ENCODE measurements around the gene ZCWPW2. TPM values are rescaled to one million over a fixed set of nuclear protein-coding genes. Genes with fewer than 3 reads are reported as not detected.

The ZCWPW2 gene
- 0.69 TPM for polyA plus RNA-seq
- long read RNA-seq, donor 1: 0 reads
- long read RNA-seq, donor 2: 0 reads
- long read RNA-seq, donor 3: 0 reads
- long read RNA-seq, donor 4: 0 reads
- long read RNA-seq, donor 5: 0 reads
- long read RNA-seq, donor 6: 0 reads
- long read RNA-seq, donor 7: 0 reads
- long read RNA-seq, donor 8: 0 reads
- long read RNA-seq, donor 9: 0 reads
- long read RNA-seq, donor 10: 0 reads
- long read RNA-seq, donor 11: 0 reads

GRCh38 chr3:28348629-28349468, at the start of gene ZCWPW2, which contains the start of gene AZI2:
TSS of gene ZCWPW2 (plus strand) at chr3:28348721. CDS start at chr3:28413069, 64,348 bp downstream.
TSS of gene AZI2 (minus strand) at chr3:28348824. CDS start at chr3:28340617, 8,207 bp downstream.
- Histone ChIP-seq H3K27ac (ENCODE audit: low read length) (peak within 1 kb of the TSS; percentile 98), H3K4me1 (ENCODE audit: control insufficient read depth, insufficient read depth, low read length) (peaks cover 7% of the 10 kb centered on the region), H3K27me3 (ENCODE audit: control insufficient read depth, insufficient read depth, low read length) (no peaks in the 10 kb centered on the region), H3K36me3 (ENCODE audit: control insufficient read depth, insufficient read depth, low read length) (peaks cover 3% of the 10 kb centered on the region), H3K4me3 (ENCODE audit: low read length) (peak within 1 kb of the TSS; percentile 78), H3K9me3 (ENCODE audit: control insufficient read depth, low read depth, low read length) (peaks cover 4% of the 10 kb centered on the region)
- no CpG with 5 or more reads among the region's 83 CpGs for WGBS (ENCODE audit: insufficient coverage, low lambda C conversion rate)
- DNase-seq: peak; percentile 97 to 98

GRCh38 chr3:28299705-28300104, 48.8 kb upstream of the ZCWPW2 start:
- 100% methylated on average over 1 of the region's 1 CpG for WGBS (ENCODE audit: insufficient coverage, low lambda C conversion rate)
- no peak overlapping the region for H3K27ac ChIP-seq (ENCODE audit: low read length)
- no peaks in the 10 kb centered on the region for H3K36me3 ChIP-seq (ENCODE audit: control insufficient read depth, insufficient read depth, low read length)
- no peaks in the 10 kb centered on the region for H3K27me3 ChIP-seq (ENCODE audit: control insufficient read depth, insufficient read depth, low read length)
- no peak for DNase-seq
- no peaks in the 10 kb centered on the region for H3K4me1 ChIP-seq (ENCODE audit: control insufficient read depth, insufficient read depth, low read length)
- no peak overlapping the region for H3K4me3 ChIP-seq (ENCODE audit: low read length)
- no peaks in the 10 kb centered on the region for H3K9me3 ChIP-seq (ENCODE audit: control insufficient read depth, low read depth, low read length)

- 94% methylated on average over 3 of the region's 5 CpGs for WGBS (ENCODE audit: insufficient coverage, low lambda C conversion rate)
- Histone ChIP-seq H3K4me3 (ENCODE audit: low read length) (no peak overlapping the region), H3K36me3 (ENCODE audit: control insufficient read depth, insufficient read depth, low read length) (no peaks in the 10 kb centered on the region), H3K27ac (ENCODE audit: low read length) (no peak overlapping the region), H3K4me1 (ENCODE audit: control insufficient read depth, insufficient read depth, low read length) (no peaks in the 10 kb centered on the region), H3K27me3 (ENCODE audit: control insufficient read depth, insufficient read depth, low read length) (no peaks in the 10 kb centered on the region), H3K9me3 (ENCODE audit: control insufficient read depth, low read depth, low read length) (no peaks in the 10 kb centered on the region)
- DNase-seq: no peak
These were observed 48.1 kb upstream of the ZCWPW2 start for GRCh38 chr3:28300345-28300962.

GRCh38 chr3:28301688-28302087, 46.8 kb upstream of the ZCWPW2 start:
- WGBS (ENCODE audit: insufficient coverage, low lambda C conversion rate): 90% methylated on average over 2 of the region's 4 CpGs
- H3K27me3 ChIP-seq (ENCODE audit: control insufficient read depth, insufficient read depth, low read length): no peaks in the 10 kb centered on the region
- H3K4me1 ChIP-seq (ENCODE audit: control insufficient read depth, insufficient read depth, low read length): no peaks in the 10 kb centered on the region
- no peak for DNase-seq
- no peak overlapping the region for H3K4me3 ChIP-seq (ENCODE audit: low read length)
- no peaks in the 10 kb centered on the region for H3K9me3 ChIP-seq (ENCODE audit: control insufficient read depth, low read depth, low read length)
- H3K36me3 ChIP-seq (ENCODE audit: control insufficient read depth, insufficient read depth, low read length): no peaks in the 10 kb centered on the region
- no peak overlapping the region for H3K27ac ChIP-seq (ENCODE audit: low read length)

GRCh38 chr3:28308196-28308595, 40.3 kb upstream of the ZCWPW2 start:
- no peaks in the 10 kb centered on the region for H3K27me3 ChIP-seq (ENCODE audit: control insufficient read depth, insufficient read depth, low read length)
- no peaks in the 10 kb centered on the region for H3K9me3 ChIP-seq (ENCODE audit: control insufficient read depth, low read depth, low read length)
- DNase-seq: no peak

GRCh38 chr3:28315711-28316110, 32.8 kb upstream of the ZCWPW2 start:
- no peak for DNase-seq
- no peak overlapping the region for H3K4me3 ChIP-seq (ENCODE audit: low read length)
- WGBS (ENCODE audit: insufficient coverage, low lambda C conversion rate): no CpG with 5 or more reads among the region's 1 CpG
- no peak overlapping the region for H3K27ac ChIP-seq (ENCODE audit: low read length)
- no peaks in the 10 kb centered on the region for H3K9me3 ChIP-seq (ENCODE audit: control insufficient read depth, low read depth, low read length)
- peaks cover 10% of the 10 kb centered on the region for H3K36me3 ChIP-seq (ENCODE audit: control insufficient read depth, insufficient read depth, low read length)
- no peaks in the 10 kb centered on the region for H3K4me1 ChIP-seq (ENCODE audit: control insufficient read depth, insufficient read depth, low read length)
- no peaks in the 10 kb centered on the region for H3K27me3 ChIP-seq (ENCODE audit: control insufficient read depth, insufficient read depth, low read length)

More at GRCh38 chr3:28308196-28308595, 40.3 kb upstream of the ZCWPW2 start:
- Histone ChIP-seq H3K27ac (ENCODE audit: low read length) (no peak overlapping the region), H3K36me3 (ENCODE audit: control insufficient read depth, insufficient read depth, low read length) (no peaks in the 10 kb centered on the region), H3K4me1 (ENCODE audit: control insufficient read depth, insufficient read depth, low read length) (no peaks in the 10 kb centered on the region), H3K4me3 (ENCODE audit: low read length) (no peak overlapping the region)
- 90% methylated on average over 3 of the region's 3 CpGs for WGBS (ENCODE audit: insufficient coverage, low lambda C conversion rate)

GRCh38 chr3:28316226-28316625, 32.3 kb upstream of the ZCWPW2 start:
- Histone ChIP-seq H3K4me3 (ENCODE audit: low read length) (no peak overlapping the region), H3K4me1 (ENCODE audit: control insufficient read depth, insufficient read depth, low read length) (no peaks in the 10 kb centered on the region), H3K9me3 (ENCODE audit: control insufficient read depth, low read depth, low read length) (no peaks in the 10 kb centered on the region), H3K27ac (ENCODE audit: low read length) (no peak overlapping the region), H3K27me3 (ENCODE audit: control insufficient read depth, insufficient read depth, low read length) (no peaks in the 10 kb centered on the region), H3K36me3 (ENCODE audit: control insufficient read depth, insufficient read depth, low read length) (peaks cover 12% of the 10 kb centered on the region)
- no peak for DNase-seq
- WGBS (ENCODE audit: insufficient coverage, low lambda C conversion rate): 100% methylated on average over 1 of the region's 2 CpGs

- 40% methylated on average over 1 of the region's 2 CpGs for WGBS (ENCODE audit: insufficient coverage, low lambda C conversion rate)
These were observed 31.0 kb upstream of the ZCWPW2 start for GRCh38 chr3:28317438-28318022.

GRCh38 chr3:28320981-28321380, 27.5 kb upstream of the ZCWPW2 start:
- Histone ChIP-seq H3K36me3 (ENCODE audit: control insufficient read depth, insufficient read depth, low read length) (peaks cover 30% of the 10 kb centered on the region), H3K27me3 (ENCODE audit: control insufficient read depth, insufficient read depth, low read length) (no peaks in the 10 kb centered on the region), H3K4me1 (ENCODE audit: control insufficient read depth, insufficient read depth, low read length) (no peaks in the 10 kb centered on the region), H3K27ac (ENCODE audit: low read length) (no peak overlapping the region), H3K4me3 (ENCODE audit: low read length) (no peak overlapping the region), H3K9me3 (ENCODE audit: control insufficient read depth, low read depth, low read length) (no peaks in the 10 kb centered on the region)
- no peak for DNase-seq

More at GRCh38 chr3:28317438-28318022, 31.0 kb upstream of the ZCWPW2 start:
- Histone ChIP-seq H3K27me3 (ENCODE audit: control insufficient read depth, insufficient read depth, low read length) (no peaks in the 10 kb centered on the region), H3K9me3 (ENCODE audit: control insufficient read depth, low read depth, low read length) (no peaks in the 10 kb centered on the region), H3K4me3 (ENCODE audit: low read length) (no peak overlapping the region), H3K27ac (ENCODE audit: low read length) (no peak overlapping the region), H3K4me1 (ENCODE audit: control insufficient read depth, insufficient read depth, low read length) (no peaks in the 10 kb centered on the region), H3K36me3 (ENCODE audit: control insufficient read depth, insufficient read depth, low read length) (peaks cover 14% of the 10 kb centered on the region)
- DNase-seq: peak; percentile 12 to 32

- peaks cover 34% of the 10 kb centered on the region for H3K36me3 ChIP-seq (ENCODE audit: control insufficient read depth, insufficient read depth, low read length)
- no peaks in the 10 kb centered on the region for H3K9me3 ChIP-seq (ENCODE audit: control insufficient read depth, low read depth, low read length)
- DNase-seq: no peak
These were observed 26.1 kb upstream of the ZCWPW2 start for GRCh38 chr3:28322464-28322863.

More at GRCh38 chr3:28322464-28322863, 26.1 kb upstream of the ZCWPW2 start:
- no peaks in the 10 kb centered on the region for H3K4me1 ChIP-seq (ENCODE audit: control insufficient read depth, insufficient read depth, low read length)
- 100% methylated on average over 1 of the region's 1 CpG for WGBS (ENCODE audit: insufficient coverage, low lambda C conversion rate)
- no peaks in the 10 kb centered on the region for H3K27me3 ChIP-seq (ENCODE audit: control insufficient read depth, insufficient read depth, low read length)
- H3K27ac ChIP-seq (ENCODE audit: low read length): no peak overlapping the region
- no peak overlapping the region for H3K4me3 ChIP-seq (ENCODE audit: low read length)
